GM18511 (cell line): Measurements from ENCODE around the gene GALNT17.

Experiments used
- ATAC-seq: cut with Tn5 transposase; IDR thresholded peaks from one replicate; pipeline ENCODE4 v1.9.1; 2021; ENCODE audit warnings: mild to moderate bottlenecking, moderate library complexity; ENCODE audit not compliant: unreplicated experiment

Gene GALNT17

DNA sequence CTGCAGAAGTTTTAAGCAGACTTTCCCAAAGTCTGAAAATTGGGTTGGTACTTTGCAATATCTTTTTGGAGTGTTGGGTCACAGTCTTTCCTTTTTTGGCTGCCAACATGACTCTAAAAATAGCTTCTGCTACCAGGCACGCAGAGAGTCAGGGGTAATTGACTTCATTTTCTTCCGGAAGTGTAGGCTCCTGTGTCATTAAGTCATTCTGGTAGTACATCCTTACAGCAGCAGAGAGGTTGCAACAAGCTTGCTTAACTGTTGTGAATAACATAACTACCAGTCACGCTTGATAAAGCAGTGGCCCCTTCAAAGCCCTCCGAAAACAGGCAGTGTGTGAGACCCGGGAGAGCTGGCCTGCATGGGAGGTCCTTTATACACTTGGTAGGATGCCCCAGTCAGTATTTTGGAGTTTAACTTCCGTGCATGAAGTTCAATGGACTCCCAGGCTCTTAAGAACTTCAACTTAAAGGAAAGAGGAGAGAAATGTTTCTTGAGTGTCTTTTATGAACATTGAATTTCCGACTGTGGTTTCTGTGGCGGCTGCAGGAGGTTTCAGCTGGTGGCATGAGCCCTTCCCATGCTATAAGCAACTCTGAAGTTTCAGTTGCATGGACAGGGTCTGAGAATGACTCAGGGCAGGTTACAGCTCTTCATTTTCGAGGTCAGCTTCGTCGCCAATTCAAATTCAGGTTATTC, 310.7 kb downstream of the GALNT17 start:
- no peak for ATAC-seq

DNA sequence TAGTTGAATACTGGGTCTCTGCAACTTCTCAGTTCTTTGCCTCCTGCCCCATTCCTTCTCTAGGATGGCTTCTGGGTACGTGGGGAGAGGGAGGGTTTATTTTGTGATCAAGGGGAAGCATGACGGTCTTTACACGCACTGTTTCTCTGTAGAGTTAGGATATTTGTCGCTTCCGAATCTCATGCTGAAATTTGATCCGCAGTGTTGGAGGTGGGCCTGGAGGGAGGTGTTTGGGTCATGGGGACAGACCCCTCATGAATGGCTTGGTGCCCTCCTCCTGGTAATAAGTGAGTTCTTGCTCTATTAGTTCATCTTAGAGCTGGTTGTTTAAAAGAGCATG, 311.2 kb downstream of the GALNT17 start:
- ATAC-seq = no peak

DNA sequence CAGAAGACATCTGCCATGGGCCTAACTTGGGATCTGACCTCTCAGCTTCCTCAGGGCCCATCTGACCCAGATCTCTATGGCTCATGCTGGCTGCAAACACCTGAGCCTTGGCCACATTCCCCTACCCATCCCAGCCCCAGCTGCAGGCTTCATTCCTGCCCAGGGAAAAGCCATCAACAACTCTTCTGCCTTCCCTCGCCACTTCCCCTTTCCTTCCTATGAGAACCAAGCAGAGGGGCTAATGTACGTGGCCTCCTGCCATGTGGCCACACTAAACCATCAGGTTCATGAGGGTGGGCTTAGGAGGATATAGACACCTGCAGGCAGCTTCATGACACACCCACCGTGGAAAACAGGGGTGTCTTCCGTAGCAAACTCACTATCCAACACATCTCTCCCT, 312.2 kb downstream of the GALNT17 start:
- no peak for ATAC-seq

DNA sequence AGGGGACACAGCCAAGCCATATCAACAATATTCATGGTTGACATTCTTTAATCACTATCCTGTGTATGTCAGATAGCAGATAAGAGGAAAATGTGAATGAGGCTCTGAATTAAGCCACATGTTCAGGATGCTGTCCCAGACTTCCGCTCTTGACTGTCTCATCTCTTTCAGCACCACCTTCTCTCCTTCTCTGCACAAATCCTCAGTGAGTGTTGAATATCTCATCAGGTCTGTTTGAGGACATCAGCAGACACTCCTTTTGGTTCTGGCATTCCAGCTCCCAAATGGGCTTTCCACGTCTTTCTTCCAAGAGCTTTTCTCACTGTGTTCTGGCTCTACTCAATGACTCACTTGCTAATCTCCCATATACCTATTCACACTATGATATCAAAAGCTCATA, 321.7 kb downstream of the GALNT17 start:
- no peak for ATAC-seq

DNA sequence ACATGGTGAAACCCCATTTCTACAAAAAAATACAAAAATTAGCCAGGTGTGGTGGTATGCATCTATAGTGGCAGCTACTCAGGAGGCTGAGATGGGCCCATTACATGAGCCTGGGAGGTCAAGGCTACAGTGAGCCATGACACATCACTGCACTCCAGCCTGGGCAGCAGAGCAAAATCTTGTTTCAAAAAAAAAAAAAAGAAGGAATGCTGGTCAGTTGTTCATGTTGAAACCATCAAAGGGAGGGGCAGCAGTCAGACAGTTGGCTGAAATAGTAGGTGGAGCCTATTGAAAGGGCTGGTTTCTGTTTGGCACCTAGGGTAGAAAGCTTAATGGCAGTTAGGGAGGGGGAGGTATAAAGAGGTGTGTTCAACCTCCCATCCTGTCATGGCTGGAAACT, 323.0 kb downstream of the GALNT17 start:
- no peak for ATAC-seq

DNA sequence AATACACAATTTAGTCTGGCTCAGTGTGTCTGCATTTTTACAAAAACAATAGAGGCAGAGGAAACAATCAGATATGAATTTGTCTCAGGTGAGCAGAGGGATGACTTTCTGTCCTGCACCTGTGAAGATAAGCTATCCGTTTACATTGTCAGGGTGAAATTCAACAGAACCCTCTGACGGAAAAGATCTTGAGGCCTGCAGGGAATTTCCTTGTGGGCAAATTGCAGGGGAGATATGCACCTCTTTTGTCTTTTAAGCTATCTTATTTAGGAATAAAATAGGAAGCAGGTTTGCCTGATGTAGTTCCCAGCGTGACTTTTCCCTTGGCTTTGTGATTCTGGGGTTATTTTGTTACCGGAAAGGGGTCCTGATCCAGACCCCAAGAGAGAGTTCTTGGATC, 325.1 kb downstream of the GALNT17 start:
- no peak for ATAC-seq

DNA sequence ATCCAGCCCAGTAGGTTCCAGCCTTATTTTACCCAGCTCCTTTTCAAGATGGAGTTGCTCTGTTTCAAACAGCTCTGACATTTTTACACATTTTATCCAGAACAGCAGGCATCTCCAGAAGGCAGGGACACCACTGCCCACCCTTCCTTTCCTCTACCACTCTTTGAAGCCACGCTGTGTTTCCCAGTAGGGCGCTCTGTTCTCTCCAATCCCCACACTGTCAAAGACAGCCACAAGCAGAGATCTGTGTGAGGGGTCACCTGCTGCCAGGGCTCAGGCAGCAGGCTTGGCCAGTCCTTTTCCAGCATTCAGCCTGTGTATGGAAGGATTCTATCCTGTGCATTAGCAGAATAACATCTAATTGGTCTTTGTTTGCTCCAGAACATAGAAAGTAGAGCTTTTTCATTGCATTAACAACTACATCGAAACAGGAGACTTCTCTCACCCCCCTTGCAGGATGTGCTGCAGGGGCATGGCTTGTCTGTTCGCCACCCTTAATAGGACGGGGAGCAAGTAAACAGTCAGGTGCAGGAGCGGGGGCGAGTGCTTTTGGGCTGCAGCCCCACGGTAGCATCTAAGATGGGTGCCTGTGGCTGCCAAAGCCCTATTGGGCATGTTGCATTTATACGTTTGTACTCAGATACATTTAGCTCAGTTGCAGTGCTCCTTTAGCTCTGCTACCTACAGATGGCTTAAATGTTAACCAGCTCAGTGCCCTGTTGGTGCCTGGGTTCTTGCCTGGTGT, 326.1 kb downstream of the GALNT17 start:
- no peak for ATAC-seq

DNA sequence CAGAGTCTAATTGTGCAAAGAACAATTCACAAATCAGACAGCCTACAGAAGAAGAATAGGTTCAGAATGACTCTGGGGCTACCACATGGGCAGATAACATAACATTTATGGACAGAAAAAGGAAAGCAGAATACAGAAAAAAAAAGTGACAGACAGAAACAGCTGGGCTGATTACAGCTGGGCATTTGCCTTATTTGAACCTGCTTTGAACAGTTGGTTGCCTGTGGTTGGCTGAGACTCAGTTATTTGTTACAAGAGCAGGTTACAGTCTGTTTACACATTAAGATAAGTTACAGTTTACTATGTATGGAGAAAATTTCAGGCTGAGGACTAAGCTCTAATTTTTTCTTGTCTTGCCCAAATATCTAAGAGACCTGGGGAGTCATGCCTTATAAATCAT, 327.2 kb downstream of the GALNT17 start:
- ATAC-seq = no peak

DNA sequence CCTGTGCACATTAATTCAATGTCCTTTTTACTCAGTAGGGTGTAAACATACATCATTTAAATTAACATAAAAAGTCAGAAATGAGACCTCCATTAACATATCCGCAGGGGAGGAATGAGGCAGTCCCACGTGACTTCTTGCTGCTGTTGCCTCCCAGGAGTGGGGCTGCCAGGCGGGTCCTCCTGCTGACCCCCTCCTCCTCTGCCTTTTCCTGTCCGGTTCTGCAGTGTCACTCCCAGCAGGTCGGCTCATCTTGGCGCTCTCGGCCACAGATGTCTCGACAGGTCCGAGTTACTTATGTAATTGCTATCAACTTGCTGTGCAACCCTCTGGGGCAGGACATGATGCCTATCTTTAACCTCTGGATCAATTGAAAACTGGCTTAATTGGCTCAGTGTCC, 329.6 kb downstream of the GALNT17 start:
- ATAC-seq = no peak

DNA sequence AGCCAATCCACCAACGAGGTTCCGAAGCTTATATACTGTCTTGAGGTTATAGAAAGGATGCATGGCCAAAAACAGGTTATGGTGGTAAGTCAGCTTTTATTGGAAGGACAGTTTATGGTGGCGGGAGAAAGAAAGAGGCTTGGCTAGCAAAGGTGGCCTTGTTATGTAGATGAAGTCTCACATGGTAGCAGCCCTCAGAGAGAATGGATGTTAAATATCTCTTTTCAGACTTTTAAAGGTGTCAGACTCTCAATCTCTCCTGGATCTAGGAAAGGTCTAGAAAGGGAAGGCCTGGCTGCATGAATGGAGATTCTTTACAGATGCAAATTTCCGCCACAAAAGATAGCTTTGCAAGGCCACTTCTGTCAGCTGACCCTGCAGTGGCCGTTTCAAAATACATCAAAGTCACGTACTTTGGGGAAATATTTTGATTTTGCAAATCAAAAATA, 333.8 kb downstream of the GALNT17 start:
- ATAC-seq = no peak

DNA sequence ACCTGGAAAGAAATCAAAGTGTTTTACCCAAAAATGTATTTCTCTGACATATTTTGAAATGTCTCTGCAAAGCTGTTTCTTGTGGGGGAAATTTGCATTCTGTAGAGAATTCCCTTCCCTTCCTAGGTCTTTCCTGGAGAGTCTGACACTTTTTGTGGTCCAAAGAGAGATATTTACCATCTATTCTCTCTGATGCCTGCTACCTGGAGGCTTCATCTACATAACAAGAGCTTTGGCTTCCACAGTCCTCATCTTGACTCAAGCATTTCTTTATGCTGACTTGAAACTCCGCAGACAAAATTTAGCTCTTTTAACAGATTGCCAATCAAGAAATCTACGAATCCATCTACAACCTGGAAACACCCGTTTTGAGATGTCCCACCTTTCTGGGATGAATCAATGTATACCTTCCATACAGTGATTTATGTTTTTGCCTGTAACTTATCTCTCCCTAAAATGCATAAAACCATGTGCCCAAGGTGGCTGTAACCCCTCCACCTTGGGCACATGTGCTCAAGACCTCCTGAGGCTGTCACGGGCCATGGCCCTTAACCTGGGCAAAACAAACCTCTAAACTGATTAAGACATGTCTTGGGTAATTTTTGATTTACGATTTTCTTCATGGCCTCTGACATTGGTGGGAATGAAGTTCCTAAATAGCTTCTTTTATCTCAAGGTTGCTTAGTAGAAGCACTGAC, 334.7 kb downstream of the GALNT17 start:
- no peak for ATAC-seq

DNA sequence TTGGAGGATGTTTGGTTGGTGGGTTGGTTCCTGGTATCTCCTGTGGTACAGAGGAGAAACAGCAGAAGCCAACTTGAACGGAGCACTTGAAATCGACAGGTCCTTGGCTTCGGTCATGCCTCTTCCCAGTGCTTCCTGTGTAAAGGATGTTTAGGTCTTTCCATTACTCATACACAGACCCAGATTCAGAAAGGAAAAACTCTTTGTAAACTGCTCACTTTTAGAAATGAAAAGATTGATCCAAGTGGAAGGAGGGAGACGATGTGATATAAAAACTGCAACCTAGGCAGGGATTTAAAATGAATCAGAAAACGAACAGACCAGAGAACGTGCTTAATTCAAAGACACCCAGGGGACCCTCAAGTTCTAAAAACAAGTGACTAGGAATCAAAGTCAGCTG, 338.4 kb downstream of the GALNT17 start:
- no peak for ATAC-seq

DNA sequence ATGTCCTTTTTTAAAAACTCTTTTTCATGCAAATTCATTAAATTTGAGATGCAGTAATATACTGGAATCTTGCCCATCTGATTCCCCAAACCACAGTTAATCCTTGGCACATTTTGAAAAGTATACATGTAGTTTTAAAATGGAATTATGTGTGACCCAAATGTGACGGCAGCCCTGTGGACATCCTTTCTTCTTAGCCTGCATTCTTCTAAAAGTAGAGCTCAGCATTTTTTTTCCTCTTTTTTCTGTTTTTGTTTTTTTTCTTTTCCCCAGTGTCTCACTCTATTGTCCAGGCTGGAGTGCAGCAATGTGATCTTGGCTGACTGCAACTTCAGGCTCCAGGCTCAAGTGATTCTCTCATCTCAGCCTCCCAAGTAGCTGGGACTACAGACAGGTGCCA, 338.9 kb downstream of the GALNT17 start:
- ATAC-seq = no peak

DNA sequence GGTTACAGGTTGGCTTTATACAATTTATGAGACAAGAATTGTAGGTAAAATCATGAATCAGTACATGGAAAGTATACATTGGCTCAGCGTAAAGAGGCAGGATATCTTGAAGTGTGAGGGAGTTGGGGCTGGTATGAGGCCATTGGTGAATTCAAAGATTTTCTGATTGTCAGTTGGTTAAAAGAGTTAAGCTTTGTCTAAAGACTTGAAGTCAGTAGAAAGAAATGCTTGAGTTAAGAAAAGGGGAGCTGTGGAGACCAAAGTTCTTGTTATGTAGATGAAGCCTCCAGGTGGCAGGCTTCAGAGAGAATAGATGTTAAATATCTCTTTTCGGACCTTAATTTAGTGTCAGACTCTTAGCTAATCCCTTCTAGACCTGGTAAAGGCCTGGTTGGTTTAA, 341.0 kb downstream of the GALNT17 start:
- no peak for ATAC-seq

DNA sequence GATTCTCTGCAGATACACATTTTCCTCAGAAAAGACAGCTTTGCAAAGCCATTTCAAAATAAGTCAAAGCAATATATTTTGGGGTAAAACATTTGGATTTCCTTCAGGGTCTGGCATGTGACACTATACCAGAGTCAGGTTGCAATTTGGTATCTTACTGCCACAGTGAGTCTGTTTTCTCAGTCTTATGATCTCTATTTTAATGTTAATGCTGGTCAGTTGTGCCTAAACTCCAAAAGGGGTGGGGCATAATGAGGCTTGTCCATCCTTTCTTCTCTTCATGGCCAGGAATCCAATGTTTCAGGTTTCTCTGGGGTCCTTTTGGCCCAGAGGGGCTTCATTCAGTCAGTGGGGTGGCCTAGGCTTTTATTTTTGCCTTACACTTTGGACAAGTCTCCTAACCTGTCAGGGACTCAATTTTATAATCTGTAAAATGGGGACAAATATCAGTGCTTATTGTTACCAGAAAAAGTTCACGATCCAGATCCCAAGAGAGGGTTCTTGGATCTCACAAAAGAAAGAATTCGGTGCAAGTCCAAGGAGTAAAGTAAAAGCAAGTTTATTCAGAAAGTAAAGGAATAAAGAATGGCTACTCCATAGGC, 341.5 kb downstream of the GALNT17 start:
- no peak for ATAC-seq

DNA sequence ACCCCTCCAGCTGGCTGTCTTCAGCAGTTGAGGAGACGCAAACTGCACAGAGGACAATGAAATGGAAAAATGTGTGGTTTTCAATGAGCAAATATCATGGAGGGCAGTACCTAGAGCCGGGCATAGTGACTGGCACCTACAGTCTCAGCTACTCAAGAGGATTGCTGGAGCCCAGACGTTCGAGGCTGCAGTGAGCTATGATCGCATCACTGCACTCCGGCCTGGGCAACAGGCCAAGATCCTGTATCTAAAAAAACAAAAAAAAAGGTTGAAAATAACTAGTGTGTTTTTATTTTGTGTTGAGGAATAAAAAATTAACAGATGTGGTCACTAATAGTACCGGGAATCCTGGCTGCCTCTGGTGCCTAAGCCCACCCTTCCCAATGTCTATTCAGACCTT, 345.5 kb downstream of the GALNT17 start:
- ATAC-seq = no peak

DNA sequence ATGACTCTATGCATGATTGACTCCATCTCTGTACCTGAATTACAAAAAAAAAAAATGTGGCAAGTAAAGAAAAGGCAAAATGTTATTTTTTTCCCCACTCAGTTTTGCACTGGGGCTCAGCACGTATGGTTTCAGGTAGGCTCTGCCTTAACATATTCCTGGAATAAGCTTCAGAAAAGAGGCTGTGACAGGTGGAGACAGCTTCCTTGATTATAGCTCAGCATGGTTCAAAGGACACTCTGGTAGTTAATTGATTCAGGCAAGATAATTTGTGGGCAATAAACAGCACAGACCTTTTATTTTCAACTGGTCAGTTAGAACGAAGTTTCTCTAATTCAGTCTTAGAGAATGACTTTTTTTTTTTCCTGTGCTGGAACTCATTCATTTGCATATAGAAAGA, 347.3 kb downstream of the GALNT17 start:
- no peak for ATAC-seq

DNA sequence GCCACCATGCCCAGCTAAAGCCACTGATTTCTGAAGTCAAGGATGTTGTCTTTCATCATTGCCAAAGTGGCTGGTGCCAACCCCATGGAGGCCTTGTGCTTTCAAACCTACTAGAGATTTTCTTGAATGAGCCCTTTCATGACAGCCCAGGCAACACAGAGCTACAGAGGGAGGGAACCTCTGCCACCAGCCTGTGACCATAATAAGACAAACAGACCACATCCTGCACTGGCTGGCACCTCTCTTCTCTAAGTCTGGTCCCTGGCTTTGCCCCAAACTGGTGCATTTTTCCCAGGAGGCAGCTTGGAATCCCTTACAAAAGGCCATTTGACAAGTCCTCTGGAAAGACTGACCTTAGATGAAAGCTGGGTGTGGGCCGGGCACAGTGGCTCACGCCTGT, 348.8 kb downstream of the GALNT17 start:
- ATAC-seq = no peak

DNA sequence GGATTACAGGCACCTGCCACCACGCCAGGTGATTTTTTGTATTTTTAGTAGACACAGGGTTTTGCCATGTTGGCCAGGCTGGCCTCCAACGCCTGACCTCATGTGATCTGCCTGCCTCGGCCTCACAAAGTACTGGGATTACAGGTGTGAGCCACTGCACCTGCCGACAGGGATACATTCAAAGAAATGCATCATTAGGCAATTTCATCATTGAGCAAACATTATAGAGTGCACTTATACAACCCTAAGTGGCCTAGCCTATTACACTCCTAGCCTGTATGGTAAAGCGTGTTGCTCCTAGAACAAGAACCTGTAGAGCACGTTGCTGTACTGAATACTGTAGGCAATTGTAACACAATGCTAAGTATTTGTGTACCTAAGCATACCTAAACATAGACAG, 350.3 kb downstream of the GALNT17 start:
- ATAC-seq = no peak

DNA sequence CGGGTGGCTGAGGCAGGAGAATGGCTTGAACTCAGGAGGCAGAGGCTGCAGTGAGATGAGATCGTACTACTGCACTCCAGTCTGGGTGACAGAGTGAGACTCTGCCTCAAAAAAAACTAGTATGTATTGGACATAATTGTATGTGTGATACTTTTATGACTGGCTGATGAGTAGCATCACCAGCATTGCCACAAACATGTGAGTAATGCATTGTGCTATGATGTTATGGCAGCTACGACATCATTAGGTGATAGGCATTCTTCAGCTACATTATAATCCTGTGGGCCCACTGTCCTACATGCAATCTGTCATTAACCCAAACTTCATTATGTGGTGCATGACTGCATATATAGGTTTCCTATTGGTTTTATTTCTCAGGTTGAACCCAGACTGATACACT, 352.4 kb downstream of the GALNT17 start:
- ATAC-seq = no peak

DNA sequence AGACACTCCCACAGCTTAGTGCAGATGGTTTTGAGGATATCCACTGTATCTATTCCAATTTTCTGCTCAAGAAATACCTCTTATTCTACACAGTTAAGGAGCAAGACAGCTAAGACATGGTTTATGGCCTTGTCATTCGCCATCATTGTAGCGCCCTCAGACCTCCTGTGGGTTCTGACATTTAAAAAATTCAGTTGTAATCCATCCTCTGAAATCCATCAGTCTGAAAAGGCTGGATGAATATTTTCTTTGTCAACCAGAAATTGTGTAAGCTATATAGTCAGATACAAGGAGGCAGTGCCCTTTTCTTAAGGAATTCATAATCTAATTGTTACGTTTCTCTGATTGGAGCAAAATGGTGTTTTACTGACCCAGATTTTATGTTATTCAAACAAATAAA, 353.6 kb downstream of the GALNT17 start:
- ATAC-seq = no peak

DNA sequence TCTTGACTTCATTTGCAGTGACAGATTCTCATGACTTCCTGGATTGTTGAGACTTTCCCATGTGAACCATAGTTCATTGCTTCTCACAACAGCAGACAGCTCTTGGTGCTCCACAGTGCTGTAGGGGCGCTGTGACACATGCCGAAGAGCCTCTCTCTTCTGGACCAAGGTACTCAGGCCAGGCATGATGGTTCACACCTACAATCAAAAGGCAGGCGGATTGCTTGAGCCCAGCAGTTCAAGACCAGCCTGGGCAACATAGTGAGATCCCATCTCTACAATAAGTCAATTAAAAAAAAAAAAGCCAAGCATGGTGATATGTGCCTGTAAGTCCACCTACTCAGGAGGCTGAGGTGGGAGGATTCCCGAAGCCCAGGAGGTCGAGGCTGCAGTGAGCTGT, 354.5 kb downstream of the GALNT17 start:
- ATAC-seq = no peak
